IMR-90 (cell line): ENCODE measurements around the gene TMEM235. TPM values are rescaled to one million over a fixed set of nuclear protein-coding genes. Genes with fewer than 3 reads are reported as not detected.

Experiments used
- ATAC-seq: fragments of 200-7000 bp; cut with Tn5 transposase; 2 replicates; pipeline ENCODE4 v1.9.1; 2020; ENCODE audit warnings: low read depth, mild to moderate bottlenecking, moderate library complexity
- BruUV-seq: library from RNA; stranded (reverse); fragments of 400-500 nt; replicated peaks from 2 replicates; lab custom pipeline; 2021; lab: Mats Ljungman, UMichigan
- CTCF ChIA-PET: fragments of 300-600 bp; formaldehyde crosslinking; extraction: SDS; loops from one replicate; lab custom pipeline; 2021; ENCODE audit warnings: antibody characterized with exemption; lab: Yijun Ruan, JAX
- POLR2A ChIA-PET: fragments of 300-600 bp; sonication (Branson Sonifier 250); formaldehyde crosslinking; loops from one replicate; lab custom pipeline; 2022; ENCODE audit warnings: antibody characterized with exemption; ENCODE audit not compliant: unreplicated experiment; lab: Charles Lee
- DNase-seq: peaks from one replicate; pipeline ENCODE4 v3.0.0; 2013
- H2AFZ ChIP-seq: replicated peaks from 2 replicates; pipeline ENCODE3; 2013; ENCODE audit warnings: low read length, mild to moderate bottlenecking; ENCODE audit not compliant: poor library complexity
- H2AK5ac ChIP-seq: 2 replicates; pipeline ENCODE4 v1.6.1; 2013; ENCODE audit warnings: low read depth, low read length, inconsistent platforms
- H2AK9ac ChIP-seq: replicated peaks from 2 replicates; pipeline ENCODE3; 2013; ENCODE audit warnings: mild to moderate bottlenecking, low read depth, low read length, moderate library complexity; ENCODE audit not compliant: poor library complexity
- H2BK120ac ChIP-seq: 2 replicates; pipeline ENCODE4 v1.6.1; 2013; ENCODE audit warnings: low read depth, low read length, inconsistent platforms
- H2BK15ac ChIP-seq: 3 replicates; pipeline ENCODE4 v1.6.1; 2013; ENCODE audit warnings: low read depth, low read length, inconsistent platforms
- H2BK20ac ChIP-seq: 2 replicates; pipeline ENCODE4 v1.6.1; 2013; ENCODE audit warnings: low read depth, mild to moderate bottlenecking, inconsistent platforms, low read length, moderate library complexity
- H2BK5ac ChIP-seq: 2 replicates; pipeline ENCODE4 v1.6.1; 2013; ENCODE audit warnings: mild to moderate bottlenecking, low read depth, low read length, inconsistent platforms; ENCODE audit not compliant: poor library complexity, severe bottlenecking
- H3K14ac ChIP-seq: replicated peaks from 2 replicates; pipeline ENCODE4 v1.6.1; 2013; ENCODE audit warnings: low read depth, low read length, inconsistent platforms
- H3K18ac ChIP-seq: 2 replicates; pipeline ENCODE4 v1.6.1; 2013; ENCODE audit warnings: low read depth, low read length, control low read depth
- H3K23ac ChIP-seq: 2 replicates; pipeline ENCODE4 v1.6.1; 2013; ENCODE audit warnings: low read depth, low read length, inconsistent platforms
- H3K27ac ChIP-seq: 2 replicates; pipeline ENCODE4 v1.5.1; 2013; ENCODE audit warnings: mild to moderate bottlenecking, control low read depth, low read length; ENCODE audit not compliant: insufficient read depth
- H3K27me3 ChIP-seq: 2 replicates; pipeline ENCODE4 v1.6.1; 2013; ENCODE audit warnings: low read length; ENCODE audit not compliant: control insufficient read depth, insufficient read depth
- H3K36me3 ChIP-seq: 2 replicates; pipeline ENCODE4 v1.6.1; 2013; ENCODE audit warnings: low read length, mixed read lengths; ENCODE audit not compliant: control insufficient read depth, insufficient read depth
- H3K4ac ChIP-seq: 2 replicates; pipeline ENCODE4 v1.6.1; 2013; ENCODE audit warnings: low read depth, low read length, inconsistent platforms
- H3K4me1 ChIP-seq: 2 replicates; pipeline ENCODE4 v1.6.1; 2013; ENCODE audit warnings: low read length, mixed read lengths; ENCODE audit not compliant: control insufficient read depth, insufficient read depth
- H3K4me2 ChIP-seq: 2 replicates; pipeline ENCODE4 v1.6.1; 2013; ENCODE audit warnings: low read depth, mild to moderate bottlenecking, control low read depth, low read length, moderate library complexity
- H3K4me3 ChIP-seq: 2 replicates; pipeline ENCODE4 v1.5.1; 2013; ENCODE audit warnings: low read depth, mild to moderate bottlenecking, control low read depth, low read length, moderate library complexity; ENCODE audit not compliant: insufficient read depth
- H3K56ac ChIP-seq: 2 replicates; pipeline ENCODE4 v1.6.1; 2013; ENCODE audit warnings: low read length, inconsistent platforms; ENCODE audit not compliant: insufficient read depth; ENCODE audit errors: extremely low read depth
- H3K79me1 ChIP-seq, 2 experiments: 2 replicates each; pipeline ENCODE4 v1.6.1; 2013; ENCODE audit warnings: low read length in 2 of 2, inconsistent platforms in 1 of 2, low read depth in 1 of 2
- H3K9ac ChIP-seq: 2 replicates; pipeline ENCODE4 v1.6.1; 2013; ENCODE audit warnings: low read depth, low read length, control low read depth
- H3K9me1 ChIP-seq: 2 replicates; pipeline ENCODE4 v1.6.1; 2013; ENCODE audit warnings: low read length, inconsistent platforms; ENCODE audit not compliant: insufficient read depth
- H3K9me3 ChIP-seq: 2 replicates; pipeline ENCODE4 v1.6.1; 2013; ENCODE audit warnings: low read length; ENCODE audit not compliant: control insufficient read depth, insufficient read depth
- H4K20me1 ChIP-seq: 2 replicates; pipeline ENCODE4 v1.6.1; 2013; ENCODE audit warnings: low read length, inconsistent platforms; ENCODE audit not compliant: insufficient read depth
- H4K5ac ChIP-seq: 2 replicates; pipeline ENCODE4 v1.6.1; 2013; ENCODE audit warnings: mild to moderate bottlenecking, low read depth, low read length, control low read depth
- H4K8ac ChIP-seq, 2 experiments: 2 replicates each; pipeline ENCODE4 v1.6.1; 2013; ENCODE audit warnings: low read depth in 2 of 2, low read length in 2 of 2, control low read depth in 1 of 2, inconsistent platforms in 1 of 2
- H4K91ac ChIP-seq: 2 replicates; pipeline ENCODE4 v1.6.1; 2013; ENCODE audit warnings: low read depth, low read length, inconsistent platforms; ENCODE audit not compliant: insufficient read depth
- BHLHE40 ChIP-seq: fragments of 150-350 bp; IDR thresholded peaks from 2 replicates; pipeline ENCODE4 v1.6.1; 2016; ENCODE audit warnings: mild to moderate bottlenecking, low read depth, low read length
- FOS ChIP-seq: fragments of 150-350 bp; IDR thresholded peaks from 2 replicates; pipeline ENCODE4 v1.6.1; 2016; ENCODE audit warnings: low read depth, low read length
- MXI1 ChIP-seq: IDR thresholded peaks from 2 replicates; pipeline ENCODE4 v1.6.1; 2012; ENCODE audit warnings: low read depth, mild to moderate bottlenecking, low read length, moderate library complexity, borderline replicate concordance
- POLR2A ChIP-seq: IDR thresholded peaks from 2 replicates; pipeline ENCODE4 v1.6.1; 2012; ENCODE audit warnings: mild to moderate bottlenecking, low read depth, low read length
- RAD21 ChIP-seq: IDR thresholded peaks from 2 replicates; pipeline ENCODE4 v1.6.1; 2012; ENCODE audit warnings: low read length, improper control_type of control experiment
- USF2 ChIP-seq: fragments of 150-350 bp; IDR thresholded peaks from 2 replicates; pipeline ENCODE4 v1.6.1; 2017; ENCODE audit warnings: mild to moderate bottlenecking, antibody characterized with exemption, low read length, low read depth
- WGBS, 2 experiments: methylation state at CpG; one replicate each; pipeline versions ENCODE4 v1.1.5 to v1.1.7; 2013; ENCODE audit warnings: missing lambda C conversion rate in 2 of 2; ENCODE audit not compliant: insufficient read length in 1 of 2; ENCODE audit errors: extremely low coverage in 2 of 2; 5-methylcytosine and 5-hydroxymethylcytosine counted together
- dilution Hi-C: fragments of 300-500 bp; cut with HindIII; formaldehyde crosslinking; loops from one replicate; pipeline ENCODE4 v1.14.3; 2018; ENCODE audit warnings: low sequenced_read_pairs; ENCODE audit not compliant: unreplicated experiment
- in situ Hi-C: fragments of 300-500 bp; cut with MboI; formaldehyde crosslinking; loops from 3 replicates; pipeline ENCODE4 v1.14.3; 2019; ENCODE audit warnings: low sequenced_read_pairs, inconsistent platforms, mixed read lengths
- intact Hi-C: fragments of 100-400 bp; cut with micrococcal nuclease; formaldehyde crosslinking; loops from 2 replicates; pipeline ENCODE4 v1.10.0; 2022
- polyA plus RNA-seq, 3 experiments: library from polyadenylated mRNA; depleted of rRNA; stranded (reverse); fragments of >200 nt; gene quantifications; 2 replicates each; pipeline ENCODE4 v1.2.3, GENCODE V29; 2012; ENCODE audit warnings: low replicate concordance in 1 of 3
- total RNA-seq: library from RNA; depleted of rRNA; stranded (reverse); fragments of >200 nt; gene quantifications from 2 replicates; pipeline ENCODE4 v1.2.3, GENCODE V29; 2012

TMEM235 gene
- total and polyA plus RNA-seq, 2 of the 4 experiments (the other 2 are of a cell fraction): not detected

DNA sequence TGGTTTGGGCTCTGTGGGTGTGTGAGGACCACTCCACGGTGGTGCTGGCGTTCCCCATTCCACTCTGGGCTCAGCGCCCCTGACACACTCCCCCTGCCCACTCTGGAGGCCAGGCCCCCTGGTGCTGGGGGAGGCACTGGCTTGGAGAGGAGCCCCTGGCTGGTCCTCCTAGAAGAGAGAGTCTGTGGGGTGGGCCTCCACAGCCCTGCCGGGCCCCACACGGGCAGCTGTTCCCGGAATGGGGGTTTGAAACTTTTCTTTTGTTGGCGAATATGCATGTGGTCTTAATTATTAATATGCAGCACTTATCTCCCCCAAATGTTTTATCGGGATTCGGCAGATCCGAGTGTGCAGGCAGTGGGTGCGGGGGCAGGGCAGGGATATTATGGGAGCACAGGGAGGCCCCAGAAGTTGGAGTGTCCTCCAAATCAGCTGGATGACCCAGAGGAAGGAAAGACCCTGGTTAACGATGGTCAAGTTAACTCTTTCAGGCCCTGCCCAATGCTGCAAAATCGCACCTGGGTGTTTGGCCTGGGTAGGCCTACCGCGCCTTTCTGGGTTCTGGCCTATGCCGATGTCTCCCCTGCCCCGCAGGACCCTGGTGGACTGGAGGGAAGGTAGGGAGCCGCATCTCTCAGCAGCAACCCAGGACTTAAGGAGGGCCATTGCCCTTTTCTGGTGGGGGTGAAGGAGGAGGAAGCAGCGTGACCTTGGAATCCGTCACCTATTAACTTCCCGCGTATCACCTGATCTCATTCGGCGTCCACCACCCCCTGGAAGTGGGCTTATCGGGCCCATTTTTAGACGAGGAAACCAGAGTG lies 36.0 kb downstream of the TMEM235 start:
- H2AK9ac ChIP-seq: no peak overlapping the region
- no peak overlapping the region for H3K9ac ChIP-seq
- H2BK120ac ChIP-seq: no peak overlapping the region
- H3K4me3 ChIP-seq: no peak overlapping the region
- H3K9me1 ChIP-seq: no peaks in the 10 kb centered on the region
- no peaks in the 10 kb centered on the region for H3K36me3 ChIP-seq
- POLR2A ChIA-PET: no interaction called here
- H3K4ac ChIP-seq: no peak overlapping the region
- H2BK20ac ChIP-seq: no peak overlapping the region
- ATAC-seq (no peak), DNase-seq (no peak)
- H3K4me2 ChIP-seq: no peak overlapping the region
- TF ChIP-seq FOS: no peak
- TF ChIP-seq RAD21: no peak
- no peak for TF ChIP-seq POLR2A
- TF ChIP-seq MXI1: no peak
- no peak for TF ChIP-seq BHLHE40
- no peak for TF ChIP-seq USF2
- H4K5ac ChIP-seq: no peak overlapping the region
- no TSS peak for BruUV-seq
- H2AFZ ChIP-seq: no peak overlapping the region
- 81% methylated on average over 11 of the region's 26 CpGs; no CpG with 5 or more reads in 1 of the 2 experiments for WGBS, 2 experiments
- intact Hi-C loops (no loop called here), dilution Hi-C loops (no loop called here), in situ Hi-C loops (no loop called here)
- no peaks in the 10 kb centered on the region for H3K9me3 ChIP-seq
- no peak overlapping the region for H4K91ac ChIP-seq
- CTCF ChIA-PET: no interaction called here
- H3K27ac ChIP-seq: no peak overlapping the region
- no peak overlapping the region for H4K8ac ChIP-seq
- H2AK5ac ChIP-seq: no peak overlapping the region; the same call in 1 of the 2 replicates
- no peak overlapping the region for H3K14ac ChIP-seq
- H3K27me3 ChIP-seq: peaks cover 41% of the 10 kb centered on the region
- no peak overlapping the region for H2BK5ac ChIP-seq
- H3K18ac ChIP-seq: no peak overlapping the region; the same call in 1 of the 2 replicates
- peaks cover 11% of the 10 kb centered on the region; the same call in 1 of the 2 replicates for H3K4me1 ChIP-seq
- no peaks in the 10 kb centered on the region for H3K79me1 ChIP-seq
- H3K23ac ChIP-seq: no peak overlapping the region
- H4K20me1 ChIP-seq: no peaks in the 10 kb centered on the region
- H2BK15ac ChIP-seq: no peak overlapping the region
- H3K56ac ChIP-seq: no peak overlapping the region
